Measurements from ENCODE around the gene MOSMO.

DNA sequence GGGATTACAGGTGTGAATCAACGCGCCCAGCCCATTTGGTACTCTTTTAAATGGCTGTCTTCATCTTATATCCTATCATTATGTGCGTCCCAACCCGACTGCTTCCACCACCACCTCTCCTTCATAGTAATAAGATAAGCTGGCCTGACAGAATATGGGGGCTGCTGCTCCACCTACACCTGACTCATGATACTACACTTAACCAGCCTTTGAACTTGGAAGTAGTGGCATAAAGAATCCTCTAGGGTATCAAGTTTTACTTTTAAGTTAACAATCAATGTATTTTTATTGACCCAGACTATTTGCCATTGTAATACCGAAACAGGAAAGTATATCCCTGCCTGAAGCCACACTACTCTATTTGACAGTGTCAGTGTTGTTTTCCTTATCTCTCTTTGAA is 25.8 kb upstream of the MOSMO start:
- TF ChIP-seq, protein P1, sequence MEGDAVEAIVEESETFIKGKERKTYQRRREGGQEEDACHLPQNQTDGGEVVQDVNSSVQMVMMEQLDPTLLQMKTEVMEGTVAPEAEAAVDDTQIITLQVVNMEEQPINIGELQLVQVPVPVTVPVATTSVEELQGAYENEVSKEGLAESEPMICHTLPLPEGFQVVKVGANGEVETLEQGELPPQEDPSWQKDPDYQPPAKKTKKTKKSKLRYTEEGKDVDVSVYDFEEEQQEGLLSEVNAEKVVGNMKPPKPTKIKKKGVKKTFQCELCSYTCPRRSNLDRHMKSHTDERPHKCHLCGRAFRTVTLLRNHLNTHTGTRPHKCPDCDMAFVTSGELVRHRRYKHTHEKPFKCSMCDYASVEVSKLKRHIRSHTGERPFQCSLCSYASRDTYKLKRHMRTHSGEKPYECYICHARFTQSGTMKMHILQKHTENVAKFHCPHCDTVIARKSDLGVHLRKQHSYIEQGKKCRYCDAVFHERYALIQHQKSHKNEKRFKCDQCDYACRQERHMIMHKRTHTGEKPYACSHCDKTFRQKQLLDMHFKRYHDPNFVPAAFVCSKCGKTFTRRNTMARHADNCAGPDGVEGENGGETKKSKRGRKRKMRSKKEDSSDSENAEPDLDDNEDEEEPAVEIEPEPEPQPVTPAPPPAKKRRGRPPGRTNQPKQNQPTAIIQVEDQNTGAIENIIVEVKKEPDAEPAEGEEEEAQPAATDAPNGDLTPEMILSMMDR (IDR thresholded peaks at IDR 0.05; ENCODE audit: low read depth, low read length, poor library complexity, severe bottlenecking): no peak
- no peak for TF ChIP-seq EZH2phosphoT487 (IDR thresholded peaks at IDR 0.05; ENCODE audit: borderline replicate concordance, low read length)
